Stimulated activated CD4-positive, alpha-beta T cell treated with anti-CD3 and anti-CD28 coated beads, Interleukin-4, amount 100 ng/mL, for 24 hours (primary cell): Measurements from ENCODE around the gene ZCCHC2.

Source experiments
- DNase-seq: peaks from one replicate; pipeline ENCODE4 v3.0.0-alpha.2; 2020

The ZCCHC2 gene

GRCh38 chr18:62512532-62512931 lies 10.3 kb upstream of the ZCCHC2 start:
- no peak for DNase-seq

- DNase-seq, result no peak
Observed at GRCh38 chr18:62512996-62513395, 9.8 kb upstream of the ZCCHC2 start.

- no peak for DNase-seq
Observed at GRCh38 chr18:62514570-62514969, 8.3 kb upstream of the ZCCHC2 start.

GRCh38 chr18:62516242-62516641 lies 6.6 kb upstream of the ZCCHC2 start:
- no peak for DNase-seq

GRCh38 chr18:62518460-62519375 lies 4.1 kb upstream of the ZCCHC2 start:
- DNase-seq, result no peak

- DNase-seq, result no peak
Observed at GRCh38 chr18:62519684-62520083, 3.1 kb upstream of the ZCCHC2 start.

GRCh38 chr18:62521082-62521481 lies 1.7 kb upstream of the ZCCHC2 start:
- DNase-seq, result no peak

GRCh38 chr18:62521593-62521992 lies 1.2 kb upstream of the ZCCHC2 start:
- no peak for DNase-seq

- no peak for DNase-seq
Observed at GRCh38 chr18:62522178-62522503, 684 bp upstream of the ZCCHC2 start.

- DNase-seq, result no peak
Observed at GRCh38 chr18:62523255-62523588, 397 bp downstream of the ZCCHC2 start.

GRCh38 chr18:62523631-62524439 lies 1.0 kb downstream of the ZCCHC2 start:
- peak; percentile 54 for DNase-seq

GRCh38 chr18:62524440-62525200 lies 1.8 kb downstream of the ZCCHC2 start:
- DNase-seq, result peak; percentile 55

GRCh38 chr18:62525608-62526007 lies 2.8 kb downstream of the ZCCHC2 start:
- no peak for DNase-seq

GRCh38 chr18:62526098-62527025 lies 3.5 kb downstream of the ZCCHC2 start:
- DNase-seq, result peak; percentile 67

- DNase-seq, result no peak
Observed at GRCh38 chr18:62529597-62529996, 6.8 kb downstream of the ZCCHC2 start.

- DNase-seq, result no peak
Observed at GRCh38 chr18:62531078-62531477, 8.3 kb downstream of the ZCCHC2 start.

GRCh38 chr18:62531931-62532330 lies 9.1 kb downstream of the ZCCHC2 start:
- no peak for DNase-seq

- no peak for DNase-seq
Observed at GRCh38 chr18:62536005-62536404, 13.2 kb downstream of the ZCCHC2 start.

GRCh38 chr18:62537042-62537894 lies 14.4 kb downstream of the ZCCHC2 start:
- no peak for DNase-seq

GRCh38 chr18:62537946-62538345 lies 15.1 kb downstream of the ZCCHC2 start:
- DNase-seq, result no peak

GRCh38 chr18:62538881-62539280 lies 16.1 kb downstream of the ZCCHC2 start:
- DNase-seq, result no peak
